K562 (cell line): ENCODE data around the gene ZCCHC24. TPM values are rescaled to one million over a fixed set of nuclear protein-coding genes. Genes with fewer than 3 reads are reported as not detected.

ENCODE experiments used
- BRD9 ChIP-seq: fragments of 450-650 bp; IDR thresholded peaks from 2 replicates; pipeline ENCODE4 v1.6.1; 2018; ENCODE audit warnings: low read depth; ENCODE audit not compliant: partially characterized antibody
- FOSL1 ChIP-seq: fragments of 200-800 bp; sonication (Bioruptor generic); conservative IDR thresholded peaks from 2 replicates; pipeline ENCODE4 v1.6.1; 2016; ENCODE audit warnings: missing genetic modification characterization, missing compliant biosample characterization
- FOXJ2 ChIP-seq: fragments of 200-800 bp; sonication (Bioruptor generic); IDR thresholded peaks from 2 replicates; pipeline ENCODE4 v1.6.1; 2016; ENCODE audit warnings: missing genetic modification characterization, missing compliant biosample characterization
- HDAC1 ChIP-seq, 2 experiments: fragments of 450-650 bp; IDR thresholded peaks; 2 replicates each; pipeline ENCODE4 v1.6.1; 2016 to 2017; ENCODE audit warnings: inconsistent platforms in 1 of 2, mild to moderate bottlenecking in 1 of 2, moderate library complexity in 1 of 2
- HDAC2 ChIP-seq: fragments of 450-650 bp; IDR thresholded peaks from 2 replicates; pipeline ENCODE4 v1.6.1; 2016; ENCODE audit warnings: mild to moderate bottlenecking
- HNRNPUL1 ChIP-seq: fragments of 200-400 bp; formaldehyde crosslinking; IDR thresholded peaks from 2 replicates; pipeline ENCODE4 v1.6.1; 2017; ENCODE audit warnings: low read length
- JUN ChIP-seq, 2 experiments: sonication (generic) in 1 of 2; formaldehyde crosslinking in 1 of 2; IDR thresholded peaks; 2 replicates each; pipeline versions ENCODE4 v1.6.1 to v1.8.0; 2012 to 2022; ENCODE audit warnings: borderline replicate concordance in 2 of 2, mild to moderate bottlenecking in 2 of 2, improper control_type of control experiment in 1 of 2, low read depth in 1 of 2, low read length in 1 of 2, missing genetic modification reagents in 1 of 2
- NR1H2 ChIP-seq: sonication (generic); formaldehyde crosslinking; IDR thresholded peaks from 2 replicates; pipeline ENCODE4 v1.4.0; 2020; ENCODE audit warnings: mild to moderate bottlenecking, missing genetic modification reagents
- PML ChIP-seq: IDR thresholded peaks from 2 replicates; pipeline ENCODE4 v1.6.1; 2012; ENCODE audit warnings: low read length, inconsistent platforms
- POLR2A ChIP-seq: fragments of 450-650 bp; conservative IDR thresholded peaks from 2 replicates; pipeline ENCODE4 v1.6.1; 2016
- POLR2AphosphoS5 ChIP-seq: IDR thresholded peaks from 2 replicates; pipeline ENCODE4 v1.6.1; 2011; ENCODE audit warnings: mild to moderate bottlenecking, low read depth, low read length, moderate library complexity; ENCODE audit not compliant: control insufficient read depth, insufficient read depth
- POLR3G ChIP-seq: IDR thresholded peaks from 2 replicates; pipeline ENCODE4 v1.6.1; 2011; ENCODE audit not compliant: insufficient read length, insufficient replicate concordance; ENCODE audit errors: extremely low read depth
- RBM17 ChIP-seq: fragments of 200-400 bp; formaldehyde crosslinking; IDR thresholded peaks from 2 replicates; pipeline ENCODE4 v1.6.1; 2017; ENCODE audit warnings: low read depth, mild to moderate bottlenecking, low read length, borderline replicate concordance
- RFX5 ChIP-seq: IDR thresholded peaks from 2 replicates; pipeline ENCODE4 v1.6.1; 2011; ENCODE audit warnings: low read depth, mild to moderate bottlenecking, improper control_type of control experiment, low read length
- RUNX1 ChIP-seq: sonication (generic); IDR thresholded peaks from 2 replicates; pipeline ENCODE4 v1.6.1; 2016; ENCODE audit warnings: antibody characterized with exemption, low read depth
- XRCC3 ChIP-seq: fragments of 450-650 bp; IDR thresholded peaks from 2 replicates; pipeline ENCODE4 v1.6.1; 2017; ENCODE audit warnings: mild to moderate bottlenecking, moderate library complexity
- ZC3H11A ChIP-seq: IDR thresholded peaks from 2 replicates; pipeline ENCODE4 v1.6.1; 2012; ENCODE audit warnings: low read depth, low read length, improper control_type of control experiment
- ZNF133 ChIP-seq: fragments of 250-450 bp; sonication (Bioruptor Pico); IDR thresholded peaks from 2 replicates; pipeline ENCODE4 v1.4.0; 2020; ENCODE audit warnings: mild to moderate bottlenecking
- ZNF224 ChIP-seq: sonication (generic); formaldehyde crosslinking; IDR thresholded peaks from 2 replicates; pipeline ENCODE4 v1.8.0; 2022; ENCODE audit warnings: mild to moderate bottlenecking, missing genetic modification reagents
- ZNF274 ChIP-seq: IDR thresholded peaks from 2 replicates; pipeline ENCODE4 v1.6.1; 2011; ENCODE audit warnings: low read depth, mild to moderate bottlenecking, low read length, moderate library complexity, borderline replicate concordance
- ZNF512 ChIP-seq: IDR thresholded peaks from 2 replicates; pipeline ENCODE4 v1.6.1; 2016; ENCODE audit warnings: missing genetic modification characterization, missing compliant biosample characterization
- polyA plus RNA-seq, 8 experiments: library from polyadenylated mRNA; depleted of rRNA in 4 of 8; stranded (reverse) in 5 of 8; unstranded in 3 of 8; fragments of >200 nt; fragmentation: Nextera tagmentation in 2 of 8; fragmentation: Illumina TruSeq in 1 of 8; extraction: Ambion mirVana in 2 of 8; extraction: Trizol in 1 of 8; gene quantifications; 2 replicates each; pipeline versions ENCODE4 v1.2.1 to v1.2.3, GENCODE V29; 2011 to 2014; ENCODE audit warnings: inconsistent platforms in 1 of 8, missing spikeins in 1 of 8
- total RNA-seq, 7 experiments: library from RNA; depleted of rRNA in 6 of 7; stranded (reverse); fragments of >200 nt in 6 of 7; fragmentation: Illumina TruSeq in 2 of 7; extraction: Trizol in 2 of 7; gene quantifications; 2 replicates each; pipeline versions ENCODE4 v1.2.1 to v1.2.3, GENCODE V29; 2011 to 2021; ENCODE audit warnings: low replicate concordance in 1 of 7

Gene ZCCHC24
- total and polyA plus RNA-seq, 9 of the 15 experiments (the other 6 are each of a cell fraction or from before 2014, with no cell fraction given): 0.84 to 11.0 (median 4.6) TPM

GRCh38 chr10:79354141-79354540 lies 91.3 kb downstream of the ZCCHC24 start (continued):
- TF ChIP-seq JUN (IDR thresholded peaks at IDR 0.05; ENCODE audit: borderline replicate concordance, low read depth, low read length): no peak
- TF ChIP-seq JUN (CRISPR knock-in tag; IDR thresholded peaks at IDR 0.05; ENCODE audit: borderline replicate concordance): no peak
- TF ChIP-seq XRCC3: no peak
- TF ChIP-seq BRD9: no peak
- no peak for TF ChIP-seq HNRNPUL1
- no peak for TF ChIP-seq HDAC1 (IDR thresholded peaks at IDR 0.05)
- TF ChIP-seq PML: peak; percentile 30; the same call in 1 of the 2 replicates
- no peak for TF ChIP-seq ZNF512 (tag)
- TF ChIP-seq ZNF224 (CRISPR knock-in tag): no peak
- no peak for TF ChIP-seq FOSL1 (tag)
- TF ChIP-seq ZC3H11A: no peak
- TF ChIP-seq ZNF274: no peak
- TF ChIP-seq ZNF133 (CRISPR knock-in tag): no peak
- no peak for TF ChIP-seq RFX5
- no peak for TF ChIP-seq HDAC2
- peak; percentile 48; the same call in 1 of the 2 replicates for TF ChIP-seq POLR2AphosphoS5
- 0 out of 2 replicates have a peak, but pooled peaks have one; percentile 8 for TF ChIP-seq POLR2A
- no peak for TF ChIP-seq POLR3G
- no peak for TF ChIP-seq FOXJ2
- TF ChIP-seq NR1H2: no peak
- TF ChIP-seq RBM17: no peak
- no peak for TF ChIP-seq RUNX1
